22Rv1 (cell line): Measurements from ENCODE around the gene SCCPDH.
"Not testable (repeated sequence)": the region's sequence is repeated elsewhere in the genome, so short reads cannot be mapped to it uniquely, and the experiment has no call there.

ENCODE experiments used
- ZFX ChIP-seq: fragments of 450-650 bp; IDR thresholded peaks from 2 replicates; pipeline ENCODE4 v1.6.1; 2017; ENCODE audit warnings: antibody characterized with exemption, borderline replicate concordance
- TF ChIP-seq, protein P1 (sequence below): fragments of 450-650 bp; IDR thresholded peaks from 2 replicates; pipeline ENCODE4 v1.5.1; 2017; ENCODE audit warnings: mild to moderate bottlenecking

DNA sequence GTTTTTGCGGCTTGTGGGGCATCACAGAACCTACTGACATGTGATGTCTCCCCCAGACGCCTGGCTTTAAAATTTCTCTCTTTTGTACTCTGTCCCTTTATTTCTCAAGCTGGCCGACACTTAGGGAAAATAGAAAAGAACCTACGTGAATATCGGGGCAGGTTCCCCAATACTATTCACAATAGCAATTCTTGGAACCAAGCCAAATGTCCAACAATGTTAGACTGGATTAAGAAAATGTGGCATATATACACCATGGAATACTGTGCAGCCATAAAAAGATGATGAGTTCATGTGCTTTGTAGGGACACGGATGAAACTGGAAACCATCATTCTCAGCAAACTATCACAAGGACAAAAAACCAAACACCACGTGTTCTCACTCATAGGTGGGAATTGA is 3.4 kb upstream of the SCCPDH start:
- TF ChIP-seq, protein P1, sequence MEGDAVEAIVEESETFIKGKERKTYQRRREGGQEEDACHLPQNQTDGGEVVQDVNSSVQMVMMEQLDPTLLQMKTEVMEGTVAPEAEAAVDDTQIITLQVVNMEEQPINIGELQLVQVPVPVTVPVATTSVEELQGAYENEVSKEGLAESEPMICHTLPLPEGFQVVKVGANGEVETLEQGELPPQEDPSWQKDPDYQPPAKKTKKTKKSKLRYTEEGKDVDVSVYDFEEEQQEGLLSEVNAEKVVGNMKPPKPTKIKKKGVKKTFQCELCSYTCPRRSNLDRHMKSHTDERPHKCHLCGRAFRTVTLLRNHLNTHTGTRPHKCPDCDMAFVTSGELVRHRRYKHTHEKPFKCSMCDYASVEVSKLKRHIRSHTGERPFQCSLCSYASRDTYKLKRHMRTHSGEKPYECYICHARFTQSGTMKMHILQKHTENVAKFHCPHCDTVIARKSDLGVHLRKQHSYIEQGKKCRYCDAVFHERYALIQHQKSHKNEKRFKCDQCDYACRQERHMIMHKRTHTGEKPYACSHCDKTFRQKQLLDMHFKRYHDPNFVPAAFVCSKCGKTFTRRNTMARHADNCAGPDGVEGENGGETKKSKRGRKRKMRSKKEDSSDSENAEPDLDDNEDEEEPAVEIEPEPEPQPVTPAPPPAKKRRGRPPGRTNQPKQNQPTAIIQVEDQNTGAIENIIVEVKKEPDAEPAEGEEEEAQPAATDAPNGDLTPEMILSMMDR: not testable (repeated sequence)
- TF ChIP-seq ZFX: not testable (repeated sequence)
